ENCODE data around the gene C9orf50. TPM values are rescaled to one million over a fixed set of nuclear protein-coding genes. Genes with fewer than 3 reads are reported as not detected.
A peak's percentile ranks its signal among the peaks of the same experiment; 100 is the strongest.

Gene C9orf50
- total RNA-seq, result under 1 TPM in 1 of 3 donors, not detected in 2; 0.48 TPM

GRCh38 chr9:129620669-129621295 is at the start of gene C9orf50:
C9orf50 (minus strand) TSS chr9:129621101; CDS start chr9:129620574, 527 bp downstream.
- H3K36me3 ChIP-seq, result no peaks in the 10 kb centered on the region
- H3K9me3 ChIP-seq, result no peaks in the 10 kb centered on the region
- no peaks in the 10 kb centered on the region for H3K27me3 ChIP-seq
- TF ChIP-seq CTCF (IDR thresholded peaks at IDR 0.05), result no peak
- no peak for TF ChIP-seq POLR2A (IDR thresholded peaks at IDR 0.05)
- TF ChIP-seq POLR2AphosphoS5 (IDR thresholded peaks at IDR 0.05), result no peak
- no peak for DNase-seq (ENCODE audit: low spot score in 2 of 2)
- intact Hi-C loops (cut with DNase I; ENCODE audit: low total_unique reads), result no loop called here
- no peaks in the 10 kb centered on the region for H3K4me1 ChIP-seq
- peak within 1 kb of the TSS; percentile 45 to 82 (median 68) for H3K4me3 ChIP-seq
- peak within 1 kb of the TSS; percentile 35 to 40 for H3K27ac ChIP-seq

- Histone ChIP-seq H3K9me3 (no peaks in the 10 kb centered on the region), H3K36me3 (no peaks in the 10 kb centered on the region), H3K4me3 (no peak overlapping the region), H3K27ac (peak overlapping the region in 1 of 2 donors; percentile 43), H3K27me3 (no peaks in the 10 kb centered on the region), H3K4me1 (no peaks in the 10 kb centered on the region)
- DNase-seq (ENCODE audit: low spot score in 2 of 2), result no peak
- intact Hi-C loops (cut with DNase I; ENCODE audit: low total_unique reads), result no loop called here
- TF ChIP-seq CTCF (IDR thresholded peaks at IDR 0.05), result no peak
- no peak for TF ChIP-seq POLR2AphosphoS5 (IDR thresholded peaks at IDR 0.05)
- no peak for TF ChIP-seq POLR2A (IDR thresholded peaks at IDR 0.05)
Measured at GRCh38 chr9:129669946-129670345, 49.0 kb upstream of the C9orf50 start.

GRCh38 chr9:129669141-129669718 is 48.3 kb upstream of the C9orf50 start:
- Histone ChIP-seq H3K27me3 (no peaks in the 10 kb centered on the region), H3K9me3 (no peaks in the 10 kb centered on the region), H3K27ac (peak overlapping the region in 1 of 2 donors; percentile 43), H3K36me3 (no peaks in the 10 kb centered on the region), H3K4me1 (no peaks in the 10 kb centered on the region), H3K4me3 (peak overlapping the region in 1 of 3 donors; percentile 11)
- DNase-seq (ENCODE audit: low spot score in 2 of 2), result no peak
- intact Hi-C loops (cut with DNase I; ENCODE audit: low total_unique reads), result no loop called here
- TF ChIP-seq CTCF (IDR thresholded peaks at IDR 0.05), result no peak
- no peak for TF ChIP-seq POLR2AphosphoS5 (IDR thresholded peaks at IDR 0.05)
- TF ChIP-seq POLR2A (IDR thresholded peaks at IDR 0.05), result no peak

GRCh38 chr9:129667850-129668249 is 46.9 kb upstream of the C9orf50 start:
- no peaks in the 10 kb centered on the region for H3K27me3 ChIP-seq
- no peaks in the 10 kb centered on the region for H3K36me3 ChIP-seq
- peak overlapping the region; percentile 10 to 85 for H3K27ac ChIP-seq
- H3K9me3 ChIP-seq, result no peaks in the 10 kb centered on the region
- H3K4me3 ChIP-seq, result peak overlapping the region in 2 of 3 donors; percentile 58 to 80
- no peaks in the 10 kb centered on the region for H3K4me1 ChIP-seq
- TF ChIP-seq CTCF (IDR thresholded peaks at IDR 0.05) (no peak), POLR2AphosphoS5 (IDR thresholded peaks at IDR 0.05) (no peak), POLR2A (IDR thresholded peaks at IDR 0.05) (no peak)
- intact Hi-C loops (cut with DNase I; ENCODE audit: low total_unique reads), result no loop called here
- no peak for DNase-seq (ENCODE audit: low spot score in 2 of 2)

- Histone ChIP-seq H3K9me3 (no peaks in the 10 kb centered on the region), H3K27me3 (no peaks in the 10 kb centered on the region), H3K4me3 (peak overlapping the region; percentile 48 to 80 (median 58)), H3K27ac (peak overlapping the region; percentile 10 to 85), H3K36me3 (no peaks in the 10 kb centered on the region), H3K4me1 (no peaks in the 10 kb centered on the region)
- TF ChIP-seq POLR2AphosphoS5 (IDR thresholded peaks at IDR 0.05) (no peak), CTCF (IDR thresholded peaks at IDR 0.05) (no peak), POLR2A (IDR thresholded peaks at IDR 0.05) (no peak)
- DNase-seq (ENCODE audit: low spot score in 2 of 2), result no peak
- intact Hi-C loops (cut with DNase I; ENCODE audit: low total_unique reads), result no loop called here
Measured at GRCh38 chr9:129667378-129667777, 46.5 kb upstream of the C9orf50 start.

All from breast epithelium (tissue), 4 donors.